ENCODE data around the gene KCTD15. TPM values are rescaled to one million over a fixed set of nuclear protein-coding genes. Genes with fewer than 3 reads are reported as not detected.
"Not testable (repeated sequence)": the region's sequence is repeated elsewhere in the genome, so short reads cannot be mapped to it uniquely, and the experiment has no call there.

Gene KCTD15
- total RNA-seq, 8 experiments from 2014 or later = 15.2 to 39.0 (median 34.2) TPM

DNA sequence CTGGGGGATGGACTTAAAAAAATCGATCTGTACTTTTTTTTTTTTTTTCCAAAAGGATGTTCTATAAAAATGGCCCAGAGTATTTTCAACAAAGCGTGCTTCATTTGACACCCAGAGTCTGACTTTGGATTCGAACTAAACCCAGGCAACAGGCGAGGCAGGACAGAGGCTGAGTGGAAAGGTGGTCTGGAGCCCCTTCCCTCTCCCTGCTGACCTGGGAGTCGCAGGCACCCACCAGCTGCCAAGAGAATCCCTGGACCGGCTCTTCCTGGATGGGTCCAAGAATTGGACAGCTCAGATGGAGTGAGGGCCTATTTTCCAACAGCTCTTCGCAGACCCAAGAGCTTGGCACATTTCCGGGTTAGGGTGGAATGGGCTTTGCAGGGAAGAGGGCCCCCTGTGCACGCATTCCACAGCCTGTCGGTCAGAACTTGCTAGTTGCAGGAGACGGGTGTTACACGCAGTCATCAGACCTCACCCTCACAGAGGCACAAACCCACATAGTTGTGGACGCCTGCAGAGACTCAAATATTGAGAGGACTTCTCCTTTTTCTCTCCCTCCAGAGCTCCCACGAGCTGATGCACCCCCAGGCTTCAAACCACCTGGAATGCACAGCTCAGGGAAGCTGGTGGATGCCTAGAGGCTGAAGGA, 15.2 kb downstream of the KCTD15 start:
- in situ Hi-C loops (cut with MboI; ENCODE audit: low pct_unique_long_range_greater_than_20kb in 2 of 9, low sequenced_read_pairs in 9 of 9, unreplicated experiment in 9 of 9) = no loop called here
- Histone ChIP-seq H3K4me3 (no peak overlapping the region), H3K27ac (no peak overlapping the region), H3K4me1 (replicated peaks in 1 of 2) (peaks cover 8 to 18% of the 10 kb centered on the region in 2 donors)
- ATAC-seq (replicated peaks in 6 of 8) = no peak
- 20 to 93% (median 85%) methylated on average over 1 to 9 of the region's 14 CpGs; no CpG with 5 or more reads in 2 of the 10 experiments for WGBS, 10 experiments

DNA sequence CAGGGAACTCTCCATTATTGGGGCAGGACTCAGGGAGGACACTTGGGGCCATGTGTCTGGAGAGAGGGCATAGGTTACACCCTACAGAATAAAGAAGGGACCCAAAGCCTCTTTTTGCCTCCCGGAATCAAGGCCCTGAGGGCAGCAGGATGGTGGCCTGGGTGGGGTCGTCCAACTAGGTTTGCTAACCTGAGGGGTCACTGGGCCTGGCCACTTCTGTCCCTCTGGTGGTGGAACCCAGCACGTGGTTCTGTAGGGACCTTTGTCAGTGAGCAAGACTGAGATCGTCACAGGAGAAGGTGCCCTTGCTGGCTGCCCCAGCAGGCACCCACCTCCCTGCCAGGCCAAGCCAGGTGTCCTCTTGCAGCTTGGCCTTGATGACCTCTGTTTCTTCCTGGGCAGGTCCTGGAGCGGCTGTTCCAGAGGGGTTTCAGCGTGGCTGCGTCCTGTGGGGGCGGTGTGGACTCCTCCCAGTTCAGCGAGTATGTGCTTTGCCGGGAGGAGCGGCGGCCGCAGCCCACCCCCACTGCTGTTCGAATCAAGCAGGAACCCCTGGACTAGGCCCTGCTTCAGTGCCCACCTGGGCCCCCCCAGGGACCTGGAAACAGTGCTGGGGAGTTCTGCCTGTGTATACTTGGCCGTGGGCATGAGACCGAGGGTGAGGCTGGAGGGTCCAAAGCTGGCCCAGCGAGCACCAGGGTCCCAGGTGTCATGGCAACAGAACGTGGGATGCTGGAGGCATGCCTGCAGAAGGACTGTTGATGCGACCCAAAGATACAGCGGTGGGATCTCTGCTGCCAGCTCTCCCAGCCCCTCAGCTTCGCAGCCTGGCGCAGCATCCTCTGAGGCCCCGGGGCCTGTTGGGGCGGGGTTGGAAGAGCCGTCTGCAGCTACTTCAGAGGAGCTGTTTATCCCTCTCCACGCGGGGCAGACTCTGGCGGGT, 16.0 kb downstream of the KCTD15 start:
- H3K4me1 ChIP-seq (replicated peaks in 1 of 2) = peaks cover 8 to 18% of the 10 kb centered on the region in 2 donors
- in situ Hi-C loops (cut with MboI; ENCODE audit: low pct_unique_long_range_greater_than_20kb in 2 of 9, low sequenced_read_pairs in 9 of 9, unreplicated experiment in 9 of 9) = no loop called here
- no peak overlapping the region for H3K4me3 ChIP-seq
- H3K27ac ChIP-seq = peak overlapping the region; percentile 5 to 57
- 69 to 100% (median 88%) methylated on average over 1 to 13 of the region's 28 CpGs; no CpG with 5 or more reads in 4 of the 10 experiments for WGBS, 10 experiments
- ATAC-seq (replicated peaks in 6 of 8) = peak in 6 of 8 experiments; percentile 3 to 30 (median 26)

DNA sequence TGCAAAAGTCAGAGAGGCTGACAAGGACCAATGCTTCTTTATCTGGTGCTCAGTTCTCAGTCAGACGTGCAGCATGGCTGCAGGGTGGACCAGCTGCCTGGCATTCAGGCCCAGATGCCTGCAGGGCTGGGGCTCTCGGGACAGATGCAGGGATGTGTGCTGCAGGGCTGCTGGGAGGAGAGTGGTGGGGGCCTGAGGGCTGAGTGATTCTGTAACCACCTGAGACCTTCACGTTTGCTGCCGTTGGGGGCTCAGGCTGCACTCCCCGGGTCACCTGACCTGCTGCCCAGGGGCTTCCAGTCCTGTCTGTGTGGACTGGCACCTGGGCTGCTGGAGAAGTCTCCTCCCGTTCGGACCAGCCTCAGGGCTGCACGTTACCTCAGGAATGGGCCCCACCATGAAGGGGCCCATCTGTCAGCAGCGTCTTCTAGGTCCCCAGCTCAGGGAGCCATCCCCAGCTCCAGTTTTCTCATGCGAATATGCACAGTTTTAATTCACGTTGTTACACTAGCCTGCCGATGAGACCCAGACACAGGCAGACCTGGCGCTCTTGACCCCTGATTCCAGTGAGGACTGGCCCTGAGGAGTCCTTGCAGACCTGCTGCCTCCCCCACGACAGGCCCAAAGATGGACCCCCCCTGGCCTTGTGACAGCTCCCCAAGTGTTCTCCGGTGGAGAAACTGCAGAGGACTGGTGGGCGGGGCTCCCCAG, 16.9 kb downstream of the KCTD15 start:
- in situ Hi-C loops (cut with MboI; ENCODE audit: low pct_unique_long_range_greater_than_20kb in 2 of 9, low sequenced_read_pairs in 9 of 9, unreplicated experiment in 9 of 9) = no loop called here
- Histone ChIP-seq H3K4me3 (no peak overlapping the region), H3K27ac (peak overlapping the region; percentile 5 to 57), H3K4me1 (replicated peaks in 1 of 2) (peaks cover 10 to 18% of the 10 kb centered on the region in 2 donors)
- WGBS, 10 experiments = 20 to 79% (median 52%) methylated on average over 1 to 9 of the region's 16 CpGs; no CpG with 5 or more reads in 4 of the 10 experiments
- ATAC-seq (replicated peaks in 6 of 8) = peak in 6 of 8 experiments; percentile 50 to 76 (median 74)

DNA sequence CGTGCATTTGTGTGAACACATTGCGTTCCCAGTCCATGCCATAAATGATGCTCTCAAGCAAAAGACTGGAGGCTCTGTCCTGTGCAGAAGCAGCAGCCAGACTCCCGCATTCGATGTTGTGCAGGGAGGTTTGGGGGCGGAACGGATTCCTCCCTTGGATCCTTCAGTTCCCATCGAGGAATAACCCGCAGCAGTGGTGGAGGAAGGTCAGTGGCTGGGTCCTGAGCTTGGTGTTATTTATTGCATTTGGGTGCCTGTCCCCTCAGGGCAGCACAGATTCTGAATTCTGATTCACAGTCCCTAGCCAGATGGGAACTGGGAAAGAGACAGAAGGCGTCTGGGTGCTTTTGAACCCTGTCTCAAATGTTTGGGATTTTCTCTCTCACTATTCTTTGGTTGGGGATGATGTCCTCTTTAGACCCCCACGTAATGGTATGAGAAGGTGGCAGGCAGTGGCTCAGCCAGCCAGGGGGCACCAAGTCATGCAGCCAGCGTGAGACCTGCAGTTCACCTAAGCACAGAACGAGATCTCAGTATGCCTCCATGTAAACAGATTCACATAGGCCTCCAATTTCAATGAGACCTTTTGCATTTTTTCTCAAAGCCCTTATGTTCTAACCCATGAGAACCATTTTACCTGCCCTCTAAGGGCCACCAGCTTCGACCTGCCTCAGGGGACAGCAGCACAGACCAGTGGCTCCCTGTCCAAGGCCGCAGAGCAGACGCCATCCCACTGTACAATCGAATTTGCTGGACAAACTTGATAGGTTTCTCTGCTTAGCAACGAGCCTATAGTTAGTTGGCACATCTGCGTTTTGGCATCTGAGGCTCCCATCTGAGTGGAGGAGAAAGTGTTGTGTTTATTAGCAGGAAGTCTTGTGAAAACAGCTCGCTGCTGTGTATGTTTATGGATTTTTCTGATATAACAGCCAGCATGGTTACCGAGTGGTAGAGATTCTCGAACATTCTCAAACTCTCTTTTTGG, 17.8 kb downstream of the KCTD15 start:
- Histone ChIP-seq H3K4me3 (no peak overlapping the region), H3K4me1 (replicated peaks in 1 of 2) (peaks cover 18 to 19% of the 10 kb centered on the region in 2 donors), H3K27ac (no peak overlapping the region)
- ATAC-seq (replicated peaks in 6 of 8) = no peak
- 64 to 94% (median 89%) methylated on average over 2 to 14 of the region's 21 CpGs for WGBS, 10 experiments
- in situ Hi-C loops (cut with MboI; ENCODE audit: low pct_unique_long_range_greater_than_20kb in 2 of 9, low sequenced_read_pairs in 9 of 9, unreplicated experiment in 9 of 9) = no loop called here

DNA sequence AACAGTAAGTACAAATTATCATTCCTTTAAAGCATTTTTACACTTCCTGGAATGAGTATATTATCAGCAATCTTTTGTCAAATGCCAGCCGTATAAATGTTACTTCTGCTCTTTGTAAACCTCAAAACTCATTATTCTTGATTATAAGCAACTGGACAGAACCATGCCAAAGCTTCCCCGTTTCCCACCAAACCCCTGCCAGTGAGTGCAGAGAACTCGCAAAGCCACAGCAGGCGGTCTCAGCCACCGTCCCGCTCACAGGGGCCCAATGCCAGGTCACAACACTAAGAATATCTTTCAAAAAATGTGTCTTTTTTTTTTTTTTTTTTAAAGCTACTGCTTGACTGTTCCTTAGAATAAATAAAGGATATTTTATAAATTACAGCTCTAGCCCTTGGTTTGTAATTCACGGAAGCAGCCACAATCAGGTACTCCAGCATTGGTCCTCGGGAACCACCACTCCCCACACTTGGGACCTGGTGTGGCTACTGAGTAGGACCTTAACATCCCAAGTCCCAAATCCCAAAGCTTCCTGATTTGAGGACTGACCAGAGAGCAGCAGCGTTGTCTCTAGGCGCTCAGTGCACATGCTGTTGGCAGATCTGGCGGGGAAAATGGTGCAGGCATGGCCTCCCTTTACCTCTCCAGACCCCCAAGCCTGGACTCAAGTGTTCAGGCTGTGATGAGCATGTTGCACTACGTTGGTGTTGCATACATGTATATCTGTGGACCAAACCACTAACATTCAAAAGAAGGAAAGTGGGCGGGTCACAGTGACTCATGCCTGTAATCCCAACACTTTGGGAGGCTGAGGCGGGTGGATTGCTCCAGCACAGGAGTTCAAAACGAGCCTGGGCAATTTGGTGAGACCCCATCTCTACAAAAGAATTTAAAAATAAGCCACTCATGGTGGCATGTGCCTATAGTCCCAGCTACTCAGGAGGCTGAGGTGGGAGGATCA, 19.0 kb downstream of the KCTD15 start:
- Histone ChIP-seq H3K4me3 (no peak overlapping the region), H3K4me1 (replicated peaks in 1 of 2) (peaks cover 23 to 31% of the 10 kb centered on the region in 2 donors), H3K27ac (no peak overlapping the region)
- 64 to 93% (median 85%) methylated on average over 1 to 12 of the region's 15 CpGs; no CpG with 5 or more reads in 2 of the 10 experiments for WGBS, 10 experiments
- peak in 1 of 8 experiments; percentile 1 for ATAC-seq (replicated peaks in 6 of 8)
- in situ Hi-C loops (cut with MboI; ENCODE audit: low pct_unique_long_range_greater_than_20kb in 2 of 9, low sequenced_read_pairs in 9 of 9, unreplicated experiment in 9 of 9) = no loop called here

DNA sequence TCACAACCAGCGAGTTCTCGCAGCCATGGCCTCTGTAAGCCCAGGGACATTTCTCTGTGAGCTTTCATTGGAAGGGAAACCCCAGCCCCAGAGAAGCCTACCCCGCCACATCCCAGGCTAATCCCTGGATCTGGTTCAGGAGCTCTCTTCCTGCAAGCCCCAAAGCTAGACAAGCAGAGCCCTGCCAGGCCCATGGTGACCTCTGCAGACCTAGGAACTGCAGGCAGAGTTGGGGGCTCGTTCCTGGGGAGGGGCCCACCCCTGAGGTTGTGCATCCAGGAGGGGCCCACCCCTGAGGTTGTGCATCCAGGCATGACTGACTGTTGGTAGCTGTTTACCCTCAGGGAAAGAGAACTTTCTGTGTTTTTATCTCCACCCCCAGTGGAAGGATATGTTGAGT, 21.7 kb downstream of the KCTD15 start:
- Histone ChIP-seq H3K27ac (no peak overlapping the region), H3K4me3 (no peak overlapping the region), H3K4me1 (replicated peaks in 1 of 2) (peaks cover 18 to 28% of the 10 kb centered on the region in 2 donors)
- 50 to 100% (median 100%) methylated on average over 1 to 3 of the region's 4 CpGs; no CpG with 5 or more reads in 5 of the 10 experiments for WGBS, 10 experiments
- in situ Hi-C loops (cut with MboI; ENCODE audit: low pct_unique_long_range_greater_than_20kb in 2 of 9, low sequenced_read_pairs in 9 of 9, unreplicated experiment in 9 of 9) = no loop called here
- ATAC-seq (replicated peaks in 6 of 8) = no peak

DNA sequence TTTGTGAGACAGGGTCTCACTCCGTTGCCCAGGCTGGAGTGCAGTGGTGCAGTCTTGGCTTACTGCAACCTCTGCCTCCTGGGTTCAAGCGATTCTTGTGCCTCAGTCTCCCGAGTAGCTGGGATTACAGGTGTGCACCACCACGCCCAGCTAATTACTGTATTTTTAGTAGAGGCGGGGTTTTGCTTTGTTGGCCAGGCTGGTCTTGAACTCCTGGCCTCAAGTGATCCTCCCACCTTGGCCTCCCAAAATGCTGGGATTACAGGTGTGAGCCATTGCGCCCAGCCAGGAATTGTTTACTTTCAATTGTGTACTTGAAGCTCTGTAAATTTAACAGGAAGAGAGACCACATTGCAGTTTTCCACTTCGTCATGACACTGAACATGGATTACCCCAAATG, 22.4 kb downstream of the KCTD15 start:
- Histone ChIP-seq H3K4me1 (replicated peaks in 1 of 2) (peaks cover 11 to 24% of the 10 kb centered on the region in 2 donors), H3K27ac (peak overlapping the region in 1 of 2 donors; percentile 42)
- WGBS, 10 experiments = 40 to 100% (median 59%) methylated on average over 1 to 3 of the region's 7 CpGs; no CpG with 5 or more reads in 2 of the 10 experiments
- ATAC-seq (replicated peaks in 6 of 8); in situ Hi-C loops (cut with MboI; ENCODE audit: low pct_unique_long_range_greater_than_20kb in 2 of 9, low sequenced_read_pairs in 9 of 9, unreplicated experiment in 9 of 9); H3K4me3 ChIP-seq: not testable (repeated sequence)

DNA sequence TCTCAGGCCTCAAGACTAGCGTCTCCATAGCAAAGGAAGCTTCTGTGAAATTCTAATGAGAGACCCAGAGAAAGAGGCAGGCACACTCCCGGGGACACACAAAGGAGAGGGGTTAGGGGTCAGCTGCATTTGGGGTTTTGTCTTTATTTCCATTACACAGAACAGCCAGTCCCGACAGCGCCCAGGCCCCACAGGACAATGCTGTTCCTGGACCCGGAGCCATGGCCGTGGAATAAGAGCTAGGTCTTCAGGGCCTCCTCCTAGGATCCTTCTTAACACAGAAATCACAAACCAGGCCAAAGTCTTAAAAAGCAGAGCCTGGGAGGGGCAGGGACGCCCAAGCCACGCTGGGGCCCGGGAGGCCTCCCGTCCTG, 22.8 kb downstream of the KCTD15 start:
- peak overlapping the region in 2 of 5 donors; percentile 2 to 7 for H3K4me3 ChIP-seq
- peaks cover 7 to 24% of the 10 kb centered on the region in 2 donors for H3K4me1 ChIP-seq (replicated peaks in 1 of 2)
- peak overlapping the region; percentile 80 to 88 for H3K27ac ChIP-seq
- 0 to 40% (median 25%) methylated on average over 1 to 8 of the region's 10 CpGs; no CpG with 5 or more reads in 3 of the 10 experiments for WGBS, 10 experiments
- in situ Hi-C loops (cut with MboI; ENCODE audit: low pct_unique_long_range_greater_than_20kb in 2 of 9, low sequenced_read_pairs in 9 of 9, unreplicated experiment in 9 of 9) = no loop called here
- peak in 6 of 8 experiments; percentile 5 to 69 (median 62) for ATAC-seq (replicated peaks in 6 of 8)

DNA sequence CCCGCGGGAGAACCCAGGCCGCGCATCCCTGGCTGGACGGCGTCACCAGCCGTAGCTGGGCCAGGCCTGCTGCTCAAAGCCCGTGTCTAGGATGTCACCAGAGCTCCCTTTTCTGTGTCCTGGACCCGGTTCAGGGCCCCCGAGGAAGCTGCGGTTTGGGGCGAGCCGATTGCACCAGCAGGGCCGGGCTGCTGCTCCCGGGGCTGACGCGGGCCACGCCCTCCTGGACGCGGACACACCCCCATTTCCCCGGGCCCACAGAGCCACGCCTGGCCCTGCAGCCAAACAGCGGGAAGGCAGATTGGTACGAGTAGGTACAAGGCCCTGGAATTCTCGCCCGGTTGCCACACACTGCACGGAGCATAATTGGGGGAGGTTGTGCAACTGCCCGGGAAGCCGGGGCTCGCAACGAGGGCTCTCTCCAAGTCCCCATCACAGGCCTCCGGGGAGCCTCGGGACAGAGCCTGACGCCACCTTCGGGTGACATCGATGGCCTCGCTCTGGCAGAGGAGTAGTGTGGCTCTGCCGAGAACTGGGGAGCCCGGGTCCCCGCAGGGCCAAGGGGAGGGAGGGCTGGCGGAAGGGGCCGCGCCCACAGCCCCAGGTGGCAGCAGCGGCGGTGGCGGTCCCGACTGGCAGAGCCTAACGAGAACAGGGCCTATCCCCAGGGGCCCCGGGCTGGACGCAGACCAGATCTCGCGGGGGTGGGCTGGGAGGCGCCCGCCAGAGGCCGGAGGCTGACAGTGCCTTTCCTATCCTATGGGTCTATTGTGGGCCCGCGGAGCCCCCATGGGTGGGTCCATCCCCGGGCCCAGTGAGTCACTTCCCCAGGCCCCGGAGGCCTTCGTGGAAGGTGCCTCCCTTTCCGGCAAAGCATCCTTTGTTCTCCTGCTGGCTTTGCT, 23.5 kb downstream of the KCTD15 start:
- in situ Hi-C loops (cut with MboI; ENCODE audit: low pct_unique_long_range_greater_than_20kb in 2 of 9, low sequenced_read_pairs in 9 of 9, unreplicated experiment in 9 of 9) = no loop called here

DNA sequence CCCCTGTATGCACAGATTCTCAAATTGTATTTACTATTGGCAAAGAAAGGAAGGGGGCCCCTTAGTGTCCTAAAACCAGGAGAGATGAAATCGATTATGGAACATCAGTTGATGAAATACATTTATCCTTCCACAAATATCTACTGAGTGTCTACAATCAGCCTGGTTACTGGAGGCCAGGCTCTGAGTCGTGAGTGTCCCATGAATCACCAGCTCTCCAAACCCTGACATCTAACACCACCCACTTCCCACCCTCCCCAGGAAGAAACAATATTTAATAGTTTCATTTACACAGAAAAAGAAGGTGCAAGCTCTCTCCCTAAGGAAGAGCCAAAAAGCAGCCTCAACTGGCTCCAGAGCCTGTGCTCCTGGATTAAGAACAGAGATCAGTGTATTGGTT, 25.2 kb downstream of the KCTD15 start:
- in situ Hi-C loops (cut with MboI; ENCODE audit: low pct_unique_long_range_greater_than_20kb in 2 of 9, low sequenced_read_pairs in 9 of 9, unreplicated experiment in 9 of 9) = no loop called here
- peaks cover 7 to 24% of the 10 kb centered on the region in 2 donors for H3K4me1 ChIP-seq (replicated peaks in 1 of 2)
- WGBS, 10 experiments = 0 to 100% (median 71%) methylated on average over 1 to 2 of the region's 2 CpGs; no CpG with 5 or more reads in 1 of the 10 experiments
- no peak for ATAC-seq (replicated peaks in 6 of 8)
- H3K4me3 ChIP-seq = no peak overlapping the region
- H3K27ac ChIP-seq = no peak overlapping the region

More for the DNA sequence above, 23.5 kb downstream of the KCTD15 start:
- 0 to 35% (median 3%) methylated on average over 1 to 14 of the region's 61 CpGs; no CpG with 5 or more reads in 4 of the 10 experiments for WGBS, 10 experiments
- Histone ChIP-seq H3K27ac (peak overlapping the region; percentile 80 to 88), H3K4me3 (peak overlapping the region in 2 of 5 donors; percentile 2 to 7), H3K4me1 (replicated peaks in 1 of 2) (peaks cover 7 to 24% of the 10 kb centered on the region in 2 donors)
- peak; percentile 66 to 85 (median 82) for ATAC-seq (replicated peaks in 6 of 8)

All from motor neuron (in vitro differentiated cells).